ENCODE data around the gene FAM135A. TPM values are rescaled to one million over a fixed set of nuclear protein-coding genes. Genes with fewer than 3 reads are reported as not detected.

FAM135A gene
- total and polyA plus RNA-seq, 10 of the 15 experiments (the other 5 are each of a cell fraction or from before 2014, with no cell fraction given), result 3.9 to 24.5 (median 13.7) TPM

DNA sequence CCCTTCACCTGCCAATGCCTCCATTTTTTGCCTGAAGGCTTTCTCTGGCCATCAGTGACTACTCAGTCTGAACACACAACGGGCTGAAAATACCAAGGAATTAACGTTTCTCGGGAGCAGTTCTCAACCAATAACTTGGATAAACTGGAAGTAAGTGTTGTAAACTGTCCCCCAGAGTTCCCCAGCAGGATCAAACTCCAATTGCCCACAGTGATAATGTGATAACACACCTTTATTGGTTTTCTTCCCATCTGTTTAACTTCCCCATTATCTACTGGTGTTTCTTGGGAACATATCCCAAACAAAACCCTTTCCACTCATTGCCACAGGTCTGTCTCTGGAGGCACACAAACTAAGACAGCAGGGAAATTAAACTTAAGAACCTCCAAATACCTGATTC lies 21.8 kb upstream of the FAM135A start (continued):
- TF ChIP-seq, protein P1, sequence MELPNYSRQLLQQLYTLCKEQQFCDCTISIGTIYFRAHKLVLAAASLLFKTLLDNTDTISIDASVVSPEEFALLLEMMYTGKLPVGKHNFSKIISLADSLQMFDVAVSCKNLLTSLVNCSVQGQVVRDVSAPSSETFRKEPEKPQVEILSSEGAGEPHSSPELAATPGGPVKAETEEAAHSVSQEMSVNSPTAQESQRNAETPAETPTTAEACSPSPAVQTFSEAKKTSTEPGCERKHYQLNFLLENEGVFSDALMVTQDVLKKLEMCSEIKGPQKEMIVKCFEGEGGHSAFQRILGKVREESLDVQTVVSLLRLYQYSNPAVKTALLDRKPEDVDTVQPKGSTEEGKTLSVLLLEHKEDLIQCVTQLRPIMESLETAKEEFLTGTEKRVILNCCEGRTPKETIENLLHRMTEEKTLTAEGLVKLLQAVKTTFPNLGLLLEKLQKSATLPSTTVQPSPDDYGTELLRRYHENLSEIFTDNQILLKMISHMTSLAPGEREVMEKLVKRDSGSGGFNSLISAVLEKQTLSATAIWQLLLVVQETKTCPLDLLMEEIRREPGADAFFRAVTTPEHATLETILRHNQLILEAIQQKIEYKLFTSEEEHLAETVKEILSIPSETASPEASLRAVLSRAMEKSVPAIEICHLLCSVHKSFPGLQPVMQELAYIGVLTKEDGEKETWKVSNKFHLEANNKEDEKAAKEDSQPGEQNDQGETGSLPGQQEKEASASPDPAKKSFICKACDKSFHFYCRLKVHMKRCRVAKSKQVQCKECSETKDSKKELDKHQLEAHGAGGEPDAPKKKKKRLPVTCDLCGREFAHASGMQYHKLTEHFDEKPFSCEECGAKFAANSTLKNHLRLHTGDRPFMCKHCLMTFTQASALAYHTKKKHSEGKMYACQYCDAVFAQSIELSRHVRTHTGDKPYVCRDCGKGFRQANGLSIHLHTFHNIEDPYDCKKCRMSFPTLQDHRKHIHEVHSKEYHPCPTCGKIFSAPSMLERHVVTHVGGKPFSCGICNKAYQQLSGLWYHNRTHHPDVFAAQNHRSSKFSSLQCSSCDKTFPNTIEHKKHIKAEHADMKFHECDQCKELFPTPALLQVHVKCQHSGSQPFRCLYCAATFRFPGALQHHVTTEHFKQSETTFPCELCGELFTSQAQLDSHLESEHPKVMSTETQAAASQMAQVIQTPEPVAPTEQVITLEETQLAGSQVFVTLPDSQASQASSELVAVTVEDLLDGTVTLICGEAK (IDR thresholded peaks at IDR 0.05; ENCODE audit: borderline replicate concordance), result no peak
- TF ChIP-seq CBX3 (IDR thresholded peaks at IDR 0.05; ENCODE audit: borderline replicate concordance, low read depth) (no peak), STAT3 (IDR thresholded peaks at IDR 0.05; ENCODE audit: low read depth, low read length) (no peak)
- TF ChIP-seq, protein P2, sequence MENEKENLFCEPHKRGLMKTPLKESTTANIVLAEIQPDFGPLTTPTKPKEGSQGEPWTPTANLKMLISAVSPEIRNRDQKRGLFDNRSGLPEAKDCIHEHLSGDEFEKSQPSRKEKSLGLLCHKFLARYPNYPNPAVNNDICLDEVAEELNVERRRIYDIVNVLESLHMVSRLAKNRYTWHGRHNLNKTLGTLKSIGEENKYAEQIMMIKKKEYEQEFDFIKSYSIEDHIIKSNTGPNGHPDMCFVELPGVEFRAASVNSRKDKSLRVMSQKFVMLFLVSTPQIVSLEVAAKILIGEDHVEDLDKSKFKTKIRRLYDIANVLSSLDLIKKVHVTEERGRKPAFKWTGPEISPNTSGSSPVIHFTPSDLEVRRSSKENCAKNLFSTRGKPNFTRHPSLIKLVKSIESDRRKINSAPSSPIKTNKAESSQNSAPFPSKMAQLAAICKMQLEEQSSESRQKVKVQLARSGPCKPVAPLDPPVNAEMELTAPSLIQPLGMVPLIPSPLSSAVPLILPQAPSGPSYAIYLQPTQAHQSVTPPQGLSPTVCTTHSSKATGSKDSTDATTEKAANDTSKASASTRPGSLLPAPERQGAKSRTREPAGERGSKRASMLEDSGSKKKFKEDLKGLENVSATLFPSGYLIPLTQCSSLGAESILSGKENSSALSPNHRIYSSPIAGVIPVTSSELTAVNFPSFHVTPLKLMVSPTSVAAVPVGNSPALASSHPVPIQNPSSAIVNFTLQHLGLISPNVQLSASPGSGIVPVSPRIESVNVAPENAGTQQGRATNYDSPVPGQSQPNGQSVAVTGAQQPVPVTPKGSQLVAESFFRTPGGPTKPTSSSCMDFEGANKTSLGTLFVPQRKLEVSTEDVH (IDR thresholded peaks at IDR 0.05; ENCODE audit: low read depth, partially characterized antibody), result no peak
- TF ChIP-seq, protein P3, sequence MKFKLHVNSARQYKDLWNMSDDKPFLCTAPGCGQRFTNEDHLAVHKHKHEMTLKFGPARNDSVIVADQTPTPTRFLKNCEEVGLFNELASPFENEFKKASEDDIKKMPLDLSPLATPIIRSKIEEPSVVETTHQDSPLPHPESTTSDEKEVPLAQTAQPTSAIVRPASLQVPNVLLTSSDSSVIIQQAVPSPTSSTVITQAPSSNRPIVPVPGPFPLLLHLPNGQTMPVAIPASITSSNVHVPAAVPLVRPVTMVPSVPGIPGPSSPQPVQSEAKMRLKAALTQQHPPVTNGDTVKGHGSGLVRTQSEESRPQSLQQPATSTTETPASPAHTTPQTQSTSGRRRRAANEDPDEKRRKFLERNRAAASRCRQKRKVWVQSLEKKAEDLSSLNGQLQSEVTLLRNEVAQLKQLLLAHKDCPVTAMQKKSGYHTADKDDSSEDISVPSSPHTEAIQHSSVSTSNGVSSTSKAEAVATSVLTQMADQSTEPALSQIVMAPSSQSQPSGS (IDR thresholded peaks at IDR 0.05; ENCODE audit: low read length), result no peak

All from GM12878 (cell line).